Measurements from ENCODE around the gene SEC14L3.
"Not testable (repeated sequence)": the region's sequence is repeated elsewhere in the genome, so short reads cannot be mapped to it uniquely, and the experiment has no call there.

The SEC14L3 gene

DNA sequence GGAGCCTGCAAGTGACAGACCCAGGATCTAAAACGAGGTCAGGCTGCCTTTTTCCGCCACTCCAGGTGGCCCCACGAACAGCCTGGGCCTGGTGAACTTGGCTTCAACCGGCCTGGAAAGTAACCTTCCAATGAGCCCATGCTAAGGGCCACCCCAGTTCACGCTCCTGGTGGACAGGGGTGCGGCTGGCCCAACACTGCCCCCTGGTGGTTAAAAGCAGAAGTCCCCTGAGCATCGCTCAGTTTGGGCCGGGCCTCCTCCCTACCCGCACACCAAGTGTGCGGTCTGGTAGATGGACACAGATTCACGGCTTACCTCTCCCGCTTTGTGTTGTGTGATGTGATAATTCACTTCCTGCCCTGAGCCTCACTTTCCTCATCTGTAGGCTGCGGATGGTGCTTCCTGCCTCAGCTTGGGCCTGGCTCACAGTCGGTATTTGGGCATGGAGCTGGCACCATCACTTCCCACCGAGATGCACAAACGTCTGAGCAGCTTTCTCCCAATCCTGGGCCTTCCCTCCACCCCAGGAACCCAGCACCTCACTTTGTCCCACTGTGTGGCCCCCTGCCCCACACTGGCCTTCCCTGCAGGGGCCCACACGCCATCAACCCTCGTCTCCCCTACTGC, 13.7 kb upstream of the SEC14L3 start:
- DNase-seq: peak; percentile 80 to 81

GRCh38 chr22:30483169-30483568, 11.4 kb upstream of the SEC14L3 start:
- DNase-seq: no peak

DNA sequence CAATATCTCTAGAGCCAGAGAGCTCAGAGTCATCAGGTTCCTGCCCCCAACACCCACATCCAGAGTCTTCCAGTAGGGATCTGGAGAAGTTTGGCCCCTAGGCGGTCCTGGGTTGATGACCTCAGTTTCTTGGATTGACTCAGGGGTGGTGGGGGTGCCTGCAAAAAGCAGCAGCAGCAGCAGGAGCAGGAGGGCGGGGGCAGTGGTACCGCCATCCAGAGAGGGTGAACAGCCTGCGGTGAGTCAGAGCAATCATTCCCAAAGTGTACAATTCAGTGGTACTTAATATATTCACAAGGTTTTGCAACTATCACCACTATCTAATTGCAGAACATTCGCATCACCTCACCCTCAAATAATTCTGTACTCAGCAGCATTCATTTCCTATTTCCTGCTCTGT, 9.9 kb upstream of the SEC14L3 start:
- no peak for DNase-seq

DNA sequence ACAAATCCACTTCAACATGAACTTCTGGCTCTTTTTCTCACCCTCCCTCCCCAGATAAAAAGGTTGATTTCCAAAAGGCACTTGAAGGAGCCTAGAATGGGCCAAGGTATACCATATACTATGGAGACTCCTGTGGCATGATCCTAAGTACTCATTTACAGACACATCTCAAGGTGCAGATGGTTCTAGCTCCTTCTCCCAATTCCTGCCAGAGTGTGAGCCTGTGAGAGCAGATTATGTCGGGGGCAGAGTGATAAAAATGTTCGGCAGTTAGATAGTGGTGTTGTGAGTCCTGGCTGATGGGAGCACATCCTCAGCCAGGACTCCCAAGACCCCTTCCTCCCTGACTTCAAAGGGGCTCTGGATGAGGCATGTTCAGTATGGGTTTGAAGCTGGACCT, 8.2 kb upstream of the SEC14L3 start:
- no peak for DNase-seq

- no peak for DNase-seq
These were observed 3.0 kb upstream of the SEC14L3 start for GRCh38 chr22:30474683-30475424.

- DNase-seq: no peak
These were observed 2.3 kb upstream of the SEC14L3 start for GRCh38 chr22:30474121-30474520.

GRCh38 chr22:30472994-30473720, 1.3 kb upstream of the SEC14L3 start:
- no peak for DNase-seq

GRCh38 chr22:30470655-30471054, 1.2 kb downstream of the SEC14L3 start:
- no peak for DNase-seq

DNA sequence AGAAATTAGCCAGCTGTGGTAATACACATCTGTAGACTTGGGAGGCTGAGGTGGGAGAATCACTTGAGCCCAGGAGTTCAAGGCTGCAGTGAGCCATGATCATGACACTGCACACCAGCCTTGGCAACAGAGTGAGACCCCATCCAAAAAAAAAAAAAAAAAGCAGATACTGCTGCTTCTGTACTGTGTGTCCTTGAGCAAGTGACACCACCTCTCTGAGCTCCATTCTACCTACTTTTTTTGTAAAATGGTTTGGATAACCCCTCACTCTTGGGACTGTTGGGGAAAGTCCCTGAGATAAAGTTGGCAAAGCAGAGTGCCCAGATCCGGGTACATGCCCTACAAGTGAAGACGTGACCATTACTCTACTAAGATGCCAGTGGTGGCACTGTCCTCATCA, 2.7 kb downstream of the SEC14L3 start:
- no peak for DNase-seq

GRCh38 chr22:30460555-30460954, 11.3 kb downstream of the SEC14L3 start:
- not testable (repeated sequence) for DNase-seq

DNA sequence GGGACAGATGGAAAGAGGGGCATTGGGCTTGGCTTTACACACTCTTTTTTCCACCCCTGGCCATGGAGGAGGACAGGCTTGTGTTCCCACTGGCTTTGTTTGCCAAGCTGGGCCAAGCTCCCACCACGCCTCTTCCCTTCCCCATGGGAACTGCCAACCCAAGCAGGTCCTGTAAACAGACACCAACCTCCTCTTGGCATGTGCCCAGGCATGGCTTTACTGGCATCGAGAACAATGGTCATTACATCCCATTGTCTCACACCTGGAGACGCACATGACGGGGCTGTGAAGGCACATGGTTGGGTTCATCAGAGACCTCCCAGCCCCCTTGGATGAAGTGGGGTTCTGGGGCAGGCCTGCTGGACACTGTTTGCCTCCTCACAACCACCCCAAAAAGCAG, 11.7 kb downstream of the SEC14L3 start:
- DNase-seq: no peak

DNA sequence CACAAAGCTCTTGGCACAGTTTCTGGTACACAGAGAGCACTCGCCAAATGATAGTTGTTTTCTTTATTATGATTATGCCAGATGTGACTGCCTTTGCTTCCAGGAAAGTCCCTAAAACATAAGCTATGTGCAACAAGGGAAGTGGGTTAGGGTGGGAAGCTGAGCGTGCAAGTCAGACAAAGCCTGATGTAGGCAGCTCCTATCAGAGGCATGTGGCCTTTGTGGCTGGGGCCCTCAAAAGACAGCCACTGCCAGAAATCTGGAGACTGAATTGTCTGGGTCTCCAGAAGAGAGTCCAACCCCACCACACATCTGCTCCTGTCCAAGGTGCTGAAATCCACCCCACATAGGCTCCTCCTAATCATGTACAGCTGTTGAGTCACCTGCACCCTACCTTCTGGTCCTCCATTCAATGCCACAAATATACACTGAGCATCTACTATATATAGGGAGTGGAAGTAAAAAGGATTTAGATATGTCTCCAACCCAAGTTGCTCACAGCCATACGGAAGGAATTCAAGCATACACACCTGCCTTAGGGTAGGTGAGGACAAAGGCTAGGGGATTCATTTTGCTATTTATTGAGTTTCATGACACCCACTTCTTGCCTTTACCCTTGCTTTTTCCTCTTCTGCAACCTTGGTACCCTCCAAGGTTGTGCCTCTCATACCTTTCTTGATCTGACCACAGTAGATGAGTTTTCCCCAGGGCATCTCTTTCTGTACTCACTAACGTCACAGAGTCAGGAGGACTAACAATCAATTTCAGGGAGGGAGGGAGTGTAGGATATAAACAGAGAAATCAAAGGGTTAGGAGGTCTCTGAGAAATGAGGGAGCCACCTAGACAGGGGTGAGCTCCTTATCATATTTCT, 12.4 kb downstream of the SEC14L3 start:
- no peak for DNase-seq

GRCh38 chr22:30457981-30458380, 13.8 kb downstream of the SEC14L3 start:
- no peak for DNase-seq

GRCh38 chr22:30455075-30455840, 16.6 kb downstream of the SEC14L3 start:
- DNase-seq: no peak

DNA sequence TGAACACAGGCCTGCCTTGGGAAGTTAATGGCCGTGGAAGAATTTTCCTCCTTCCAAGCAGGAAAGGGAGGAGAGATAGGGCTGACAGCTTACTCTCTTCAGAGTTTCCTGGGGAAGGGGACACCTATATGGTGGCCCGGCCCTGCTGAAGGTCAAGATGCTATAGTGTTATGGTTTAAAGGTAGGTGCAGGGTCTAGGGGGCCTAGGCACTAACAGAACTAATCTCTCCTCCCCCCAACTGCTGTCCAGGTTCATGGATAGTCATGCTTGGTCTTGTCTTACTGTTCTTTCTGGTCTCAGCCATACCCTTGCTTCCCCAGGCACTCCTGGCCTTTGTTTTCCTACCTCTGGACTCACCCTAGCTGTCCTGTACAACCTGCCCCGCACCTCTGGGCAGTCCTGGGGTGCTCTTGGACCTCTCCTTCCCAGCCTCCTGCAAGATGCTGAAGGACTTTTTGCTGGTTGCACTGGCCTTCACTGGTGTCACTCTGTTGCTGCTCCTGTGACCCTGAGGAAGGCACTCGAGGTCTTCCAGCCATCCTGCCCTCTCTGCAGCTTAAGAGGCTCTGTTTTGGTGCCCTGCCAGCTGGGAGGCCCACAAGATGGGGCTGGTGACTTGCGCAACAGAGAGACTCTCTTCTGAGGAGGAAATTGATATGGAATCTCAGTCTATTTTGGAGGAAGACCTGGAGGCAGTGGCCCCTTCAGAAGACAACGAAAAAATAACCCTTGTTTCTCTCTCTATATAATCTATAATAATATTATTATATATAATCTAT, 17.9 kb downstream of the SEC14L3 start:
- DNase-seq: peak in 1 of 2 donors; percentile 46

DNA sequence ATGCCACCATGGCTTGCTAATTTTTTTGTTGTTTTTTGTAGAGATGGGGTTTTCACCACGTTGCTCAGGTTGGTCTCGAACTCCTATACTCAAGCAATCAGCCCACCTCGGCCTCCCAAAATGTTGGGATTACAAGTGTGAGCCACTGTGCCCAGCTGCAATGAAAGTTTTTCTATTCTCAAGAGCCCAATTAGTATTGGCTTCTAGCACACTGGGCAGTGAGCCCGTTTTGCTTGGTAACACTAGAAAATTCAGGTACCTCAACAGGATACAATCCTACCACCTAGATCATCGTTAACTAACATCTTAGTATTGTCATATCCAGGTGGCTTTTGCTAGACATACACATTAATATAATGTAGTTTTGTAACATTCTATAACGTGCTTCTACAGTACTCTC, 19.0 kb downstream of the SEC14L3 start:
- no peak for DNase-seq

GRCh38 chr22:30451488-30451887, 20.3 kb downstream of the SEC14L3 start:
- not testable (repeated sequence) for DNase-seq

GRCh38 chr22:30447656-30448055, 24.2 kb downstream of the SEC14L3 start:
- no peak for DNase-seq

- no peak for DNase-seq
These were observed 26.2 kb downstream of the SEC14L3 start for GRCh38 chr22:30445438-30446145.

GRCh38 chr22:30444632-30445437, 27.0 kb downstream of the SEC14L3 start:
- peak; percentile 62 to 64 for DNase-seq
